Islet of Langerhans (tissue), 1 donor: ENCODE results near the gene PABPC5.

Experiments used
- FAIRE-seq: peaks from one replicate; lab custom pipeline; 2011; peaks lifted over from hg19 to GRCh38; lab: Jason Lieb, UNC

Gene PABPC5

DNA sequence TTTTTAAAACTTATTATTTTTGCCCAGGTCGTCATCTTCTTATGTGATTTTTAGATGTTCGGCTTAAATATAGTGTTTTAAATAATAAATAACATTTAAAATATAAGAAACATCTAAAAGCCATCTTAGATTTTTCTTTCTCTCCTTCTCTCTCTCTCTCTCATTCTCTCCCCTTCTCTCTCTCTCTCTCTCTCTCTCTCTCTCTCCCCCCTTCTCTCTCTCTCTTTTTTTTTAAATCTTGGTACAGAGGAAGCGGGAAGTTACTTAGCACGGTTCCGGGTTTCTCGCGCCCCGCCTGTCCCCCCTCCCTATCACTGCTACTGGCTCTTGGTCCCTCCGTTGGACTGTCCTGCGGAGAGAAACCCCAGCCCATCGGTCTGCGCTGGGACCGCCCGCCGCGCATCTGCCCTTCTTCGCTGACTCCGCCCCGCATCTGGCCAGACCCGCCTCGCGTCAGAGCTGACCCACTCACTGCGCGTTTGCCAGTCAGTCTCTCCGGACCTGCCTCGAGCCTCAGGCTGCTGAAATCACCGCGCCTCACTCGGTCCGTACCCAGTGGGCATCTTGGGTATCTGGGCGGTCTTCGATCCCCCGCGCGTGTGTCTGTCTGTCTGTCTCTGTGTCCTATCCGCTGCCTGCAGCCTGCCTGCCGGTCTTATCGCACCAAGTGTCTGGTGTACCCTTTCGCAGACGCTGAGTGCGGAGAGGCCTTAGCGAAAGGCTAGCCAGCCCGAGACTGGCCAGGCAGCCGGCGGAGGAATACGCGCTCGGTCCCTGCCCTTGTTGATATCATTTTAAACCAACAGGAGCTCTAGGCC, at the start of gene PABPC5:
PABPC5 (plus strand) TSS at position 489 of the 818 bp plus-strand sequence. CDS start 739 bp downstream, outside the sequence.
- FAIRE-seq, result peak; percentile 60

DNA sequence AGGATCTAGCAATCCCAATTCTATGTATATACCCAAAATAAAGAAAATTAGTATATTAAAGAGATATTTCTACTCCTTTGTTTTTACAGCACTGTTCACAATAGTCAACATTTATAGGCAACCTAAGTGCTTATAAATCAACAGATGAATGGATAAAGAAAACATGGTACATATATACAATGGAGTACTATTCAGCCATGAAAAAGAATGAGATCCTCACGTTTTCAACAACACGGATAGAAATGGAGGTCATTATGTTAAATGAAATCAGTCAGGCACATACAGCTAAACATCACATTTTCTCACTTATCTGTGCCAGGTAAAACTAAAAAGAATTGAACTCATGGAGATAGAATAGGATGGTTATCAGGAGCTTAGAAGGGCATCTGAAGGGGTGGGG, 45.6 kb upstream of the PABPC5 start:
- no peak for FAIRE-seq

DNA sequence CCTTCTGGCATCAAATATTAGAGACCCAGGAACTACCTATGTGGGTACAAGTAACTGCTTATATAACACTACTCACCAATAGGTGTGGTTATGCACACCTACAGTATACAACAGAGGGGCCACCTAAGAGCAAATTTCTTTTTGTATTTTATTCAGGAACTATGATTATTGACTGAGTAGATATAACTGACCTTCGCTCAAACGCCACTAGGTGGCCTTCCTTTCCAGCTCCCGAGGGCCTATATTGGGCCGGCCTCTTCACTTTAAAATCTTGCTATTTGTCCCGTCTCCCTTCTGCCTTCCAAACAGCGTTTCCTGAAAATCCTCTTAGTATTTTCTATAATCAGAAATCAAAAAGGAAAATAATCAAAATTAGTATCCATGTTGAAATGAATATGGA, 19.9 kb upstream of the PABPC5 start:
- FAIRE-seq, result peak; percentile 17

DNA sequence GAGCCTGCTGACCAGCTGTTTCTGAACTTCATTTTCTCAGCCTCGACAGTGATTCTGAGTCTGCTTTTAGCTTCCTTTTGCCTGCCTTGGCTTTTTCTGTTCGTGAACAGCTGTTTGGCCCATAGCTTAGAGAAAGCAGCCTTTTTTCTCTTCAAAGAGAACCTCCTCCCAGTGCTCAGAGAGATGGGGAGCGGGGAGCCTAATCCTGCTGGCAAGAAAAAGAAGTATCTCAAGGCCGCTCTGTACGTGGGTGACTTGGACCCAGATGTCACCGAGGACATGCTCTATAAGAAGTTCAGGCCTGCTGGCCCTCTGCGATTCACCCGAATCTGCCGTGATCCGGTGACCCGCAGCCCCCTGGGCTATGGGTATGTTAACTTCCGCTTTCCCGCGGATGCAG, 756 bp downstream of the PABPC5 start:
- no peak for FAIRE-seq
